Brain microvascular endothelial cell (primary cell): ENCODE data around the gene RNF2.

Experiments
- DNase-seq: peaks from one replicate; pipeline ENCODE4 v3.0.0-alpha.2; 2020
- H3K27ac ChIP-seq: fragments of 250-450 bp; sonication (Bioruptor Pico); 2 replicates; pipeline ENCODE4 v1.5.1; 2020; ENCODE audit warnings: mild to moderate bottlenecking, moderate library complexity
- H3K27me3 ChIP-seq: fragments of 250-450 bp; sonication (Bioruptor Pico); replicated peaks from 2 replicates; pipeline ENCODE4 v1.5.1; 2020; ENCODE audit warnings: mild to moderate bottlenecking
- H3K36me3 ChIP-seq: fragments of 250-450 bp; sonication (Bioruptor Pico); replicated peaks from 2 replicates; pipeline ENCODE4 v1.5.1; 2020; ENCODE audit warnings: mild to moderate bottlenecking
- H3K4me3 ChIP-seq: 2 replicates; pipeline ENCODE4 v1.5.1; 2011; ENCODE audit warnings: low read depth, mild to moderate bottlenecking, control low read depth, low read length, moderate library complexity
- CTCF ChIP-seq: IDR thresholded peaks from 2 replicates; pipeline ENCODE4 v1.5.1; 2011; ENCODE audit warnings: low read depth, mild to moderate bottlenecking, moderate library complexity, low read length, control low read depth, inconsistent platforms; ENCODE audit errors: missing control alignments
- in situ Hi-C: cut with HindIII; loops from 2 replicates; pipeline ENCODE4 v1.10.0; 2017; ENCODE audit warnings: low sequenced_read_pairs, low pct_ligation_motif_present

Gene RNF2

GRCh38 chr1:185083818-185084217 lies 38.5 kb downstream of the RNF2 start:
- H3K4me3 ChIP-seq: no peak overlapping the region
- peaks cover 2% of the 10 kb centered on the region for H3K36me3 ChIP-seq
- H3K27me3 ChIP-seq: no peaks in the 10 kb centered on the region
- H3K27ac ChIP-seq: no peak overlapping the region
- TF ChIP-seq CTCF: no peak
- in situ Hi-C loops: no loop called here
- no peak for DNase-seq

GRCh38 chr1:185087101-185087500 lies 41.7 kb downstream of the RNF2 start:
- no peak for TF ChIP-seq CTCF
- no peaks in the 10 kb centered on the region for H3K27me3 ChIP-seq
- H3K36me3 ChIP-seq: peaks cover 2% of the 10 kb centered on the region
- no peak for DNase-seq
- no peak overlapping the region for H3K4me3 ChIP-seq
- in situ Hi-C loops: no loop called here
- no peak overlapping the region for H3K27ac ChIP-seq

GRCh38 chr1:185087746-185088145 lies 42.4 kb downstream of the RNF2 start:
- in situ Hi-C loops: no loop called here
- no peaks in the 10 kb centered on the region for H3K27me3 ChIP-seq

GRCh38 chr1:185091480-185091879 lies 46.1 kb downstream of the RNF2 start:
- Histone ChIP-seq H3K27me3 (no peaks in the 10 kb centered on the region), H3K36me3 (peaks cover 2% of the 10 kb centered on the region), H3K27ac (no peak overlapping the region), H3K4me3 (no peak overlapping the region)
- in situ Hi-C loops: no loop called here
- DNase-seq: no peak
- TF ChIP-seq CTCF: no peak

More at GRCh38 chr1:185087746-185088145, 42.4 kb downstream of the RNF2 start:
- TF ChIP-seq CTCF: no peak
- peaks cover 2% of the 10 kb centered on the region for H3K36me3 ChIP-seq
- DNase-seq: no peak
- no peak overlapping the region for H3K27ac ChIP-seq
- no peak overlapping the region for H3K4me3 ChIP-seq

GRCh38 chr1:185094761-185095160 lies 49.4 kb downstream of the RNF2 start:
- Histone ChIP-seq H3K4me3 (no peak overlapping the region), H3K27ac (no peak overlapping the region), H3K27me3 (no peaks in the 10 kb centered on the region), H3K36me3 (peaks cover 6% of the 10 kb centered on the region)
- no peak for DNase-seq
- TF ChIP-seq CTCF: no peak
- in situ Hi-C loops: no loop called here

GRCh38 chr1:185096531-185096930 lies 51.2 kb downstream of the RNF2 start:
- no peak for TF ChIP-seq CTCF
- Histone ChIP-seq H3K36me3 (peaks cover 6% of the 10 kb centered on the region), H3K27ac (no peak overlapping the region), H3K4me3 (no peak overlapping the region), H3K27me3 (no peaks in the 10 kb centered on the region)
- in situ Hi-C loops: no loop called here
- no peak for DNase-seq
